DND-41 (cell line): ENCODE results near the gene VAC14.

Experiments
- ATAC-seq: fragments of 200-7000 bp; cut with Tn5 transposase; 3 replicates; pipeline ENCODE4 v1.9.1; 2021; ENCODE audit warnings: low read depth; ENCODE audit not compliant: insufficient read depth
- DNase-seq: peaks from one replicate; pipeline ENCODE4 v3.0.0-alpha.2; 2020
- H2AFZ ChIP-seq: 2 replicates; pipeline ENCODE4 v1.6.0; 2012; ENCODE audit warnings: low read depth, low read length
- H3K27ac ChIP-seq: 2 replicates; pipeline ENCODE4 v1.5.1; 2012; ENCODE audit warnings: low read length, inconsistent platforms
- H3K27me3 ChIP-seq: fragments of 200-600 bp; sonication (generic); 2 replicates; pipeline ENCODE4 v1.6.0; 2012; ENCODE audit warnings: low read length, mild to moderate bottlenecking, inconsistent platforms; ENCODE audit not compliant: insufficient read depth, poor library complexity
- H3K36me3 ChIP-seq: 2 replicates; pipeline ENCODE4 v1.5.1; 2012; ENCODE audit warnings: low read length, inconsistent platforms; ENCODE audit not compliant: insufficient read depth
- H3K4me1 ChIP-seq: 2 replicates; pipeline ENCODE4 v1.5.1; 2012; ENCODE audit warnings: mild to moderate bottlenecking, low read length; ENCODE audit not compliant: insufficient read depth
- H3K4me2 ChIP-seq: 2 replicates; pipeline ENCODE4 v1.6.0; 2012; ENCODE audit warnings: mild to moderate bottlenecking, moderate library complexity, low read length, inconsistent platforms; ENCODE audit not compliant: insufficient read depth
- H3K4me3 ChIP-seq, 2 experiments: fragments of 200-600 bp in 1 of 2; shearing (Covaris generic) in 1 of 2; 2 replicates each; pipeline ENCODE4 v1.5.1; 2012 to 2016; ENCODE audit warnings: inconsistent platforms in 2 of 2, low read length in 2 of 2, mild to moderate bottlenecking in 2 of 2, low read depth in 1 of 2, moderate library complexity in 1 of 2
- H3K79me2 ChIP-seq: 2 replicates; pipeline ENCODE4 v1.6.0; 2012; ENCODE audit warnings: low read length, inconsistent platforms; ENCODE audit not compliant: insufficient read depth
- H3K9ac ChIP-seq: 2 replicates; pipeline ENCODE4 v1.6.0; 2012; ENCODE audit warnings: low read depth, mild to moderate bottlenecking, inconsistent platforms, low read length, moderate library complexity
- H3K9me3 ChIP-seq: 2 replicates; pipeline ENCODE4 v1.5.1; 2012; ENCODE audit warnings: low read length, moderate library complexity, mild to moderate bottlenecking, inconsistent platforms; ENCODE audit not compliant: insufficient read depth, severe bottlenecking
- H4K20me1 ChIP-seq: 2 replicates; pipeline ENCODE4 v1.6.0; 2012; ENCODE audit warnings: low read length; ENCODE audit not compliant: insufficient read depth
- EZH2 ChIP-seq: IDR thresholded peaks from 3 replicates; pipeline ENCODE4 v1.6.1; 2012; ENCODE audit warnings: borderline replicate concordance, low read depth, mild to moderate bottlenecking, moderate library complexity, low read length, inconsistent platforms; ENCODE audit not compliant: severe bottlenecking
- TF ChIP-seq, protein P1 (sequence below): IDR thresholded peaks from 2 replicates; pipeline ENCODE4 v1.5.1; 2012; ENCODE audit warnings: borderline replicate concordance, low read length, moderate library complexity, mild to moderate bottlenecking; ENCODE audit not compliant: poor library complexity, severe bottlenecking; ENCODE audit errors: extremely low read depth

VAC14 gene

DNA sequence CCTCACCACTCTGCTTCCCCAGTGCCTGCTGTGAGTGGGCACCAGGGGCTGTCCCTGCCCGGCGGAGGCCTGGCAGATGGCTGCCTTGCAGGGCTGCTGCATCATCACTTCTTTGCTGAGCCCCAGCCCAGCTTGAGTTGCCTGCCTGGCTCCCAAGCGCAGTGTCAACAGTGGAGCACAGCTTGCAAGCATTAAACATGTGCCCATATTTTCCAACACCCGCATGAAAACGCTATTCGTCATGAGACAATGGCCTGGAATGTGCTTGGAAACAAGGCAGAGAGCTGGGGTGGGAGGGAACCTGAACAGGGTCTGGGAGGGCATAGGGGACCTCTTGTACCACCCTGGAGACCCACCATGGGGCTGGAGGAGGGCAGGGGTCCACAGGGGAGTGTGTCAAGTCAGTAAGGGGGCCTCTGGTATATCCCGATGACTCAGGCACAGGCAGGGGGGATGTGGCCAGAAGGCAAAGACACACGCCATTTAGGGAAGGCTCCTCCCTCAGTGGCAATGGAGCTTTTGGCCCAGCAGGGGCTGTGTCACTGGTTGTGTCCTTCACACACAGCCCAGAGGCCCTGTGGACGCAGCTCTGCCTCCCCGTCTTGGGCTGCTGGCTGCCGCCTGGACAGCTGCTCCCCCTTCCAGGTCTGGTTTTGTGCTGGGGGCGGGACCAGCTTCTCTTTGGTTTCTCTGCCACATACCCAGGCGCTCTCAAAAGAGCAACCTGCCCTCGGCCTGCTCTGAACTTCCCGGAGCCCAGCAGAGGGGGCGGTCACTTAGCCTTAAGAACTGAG lies 97.7 kb downstream of the VAC14 start:
- 0 out of 3 replicates have a peak, but pooled peaks have one; percentile 38 for ATAC-seq
- peaks cover 12% of the 10 kb centered on the region for H3K36me3 ChIP-seq
- no peaks in the 10 kb centered on the region for H3K4me1 ChIP-seq
- H3K4me2 ChIP-seq, result no peak overlapping the region
- no peaks in the 10 kb centered on the region for H3K9me3 ChIP-seq
- no peaks in the 10 kb centered on the region for H3K79me2 ChIP-seq
- TF ChIP-seq EZH2, result no peak
- TF ChIP-seq, protein P1, sequence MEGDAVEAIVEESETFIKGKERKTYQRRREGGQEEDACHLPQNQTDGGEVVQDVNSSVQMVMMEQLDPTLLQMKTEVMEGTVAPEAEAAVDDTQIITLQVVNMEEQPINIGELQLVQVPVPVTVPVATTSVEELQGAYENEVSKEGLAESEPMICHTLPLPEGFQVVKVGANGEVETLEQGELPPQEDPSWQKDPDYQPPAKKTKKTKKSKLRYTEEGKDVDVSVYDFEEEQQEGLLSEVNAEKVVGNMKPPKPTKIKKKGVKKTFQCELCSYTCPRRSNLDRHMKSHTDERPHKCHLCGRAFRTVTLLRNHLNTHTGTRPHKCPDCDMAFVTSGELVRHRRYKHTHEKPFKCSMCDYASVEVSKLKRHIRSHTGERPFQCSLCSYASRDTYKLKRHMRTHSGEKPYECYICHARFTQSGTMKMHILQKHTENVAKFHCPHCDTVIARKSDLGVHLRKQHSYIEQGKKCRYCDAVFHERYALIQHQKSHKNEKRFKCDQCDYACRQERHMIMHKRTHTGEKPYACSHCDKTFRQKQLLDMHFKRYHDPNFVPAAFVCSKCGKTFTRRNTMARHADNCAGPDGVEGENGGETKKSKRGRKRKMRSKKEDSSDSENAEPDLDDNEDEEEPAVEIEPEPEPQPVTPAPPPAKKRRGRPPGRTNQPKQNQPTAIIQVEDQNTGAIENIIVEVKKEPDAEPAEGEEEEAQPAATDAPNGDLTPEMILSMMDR, result no peak
- no peak overlapping the region for H3K9ac ChIP-seq
- DNase-seq, result no peak
- H4K20me1 ChIP-seq, result peaks cover 11% of the 10 kb centered on the region
- H2AFZ ChIP-seq, result no peak overlapping the region
- no peak overlapping the region for H3K27ac ChIP-seq
- no peak overlapping the region for H3K4me3 ChIP-seq
- no peaks in the 10 kb centered on the region for H3K27me3 ChIP-seq

GRCh38 chr16:70702624-70703023 lies 98.3 kb downstream of the VAC14 start:
- H3K27me3 ChIP-seq, result no peaks in the 10 kb centered on the region
- ATAC-seq, result no peak
- H3K4me2 ChIP-seq, result no peak overlapping the region
- no peak overlapping the region for H2AFZ ChIP-seq
- H3K4me3 ChIP-seq, result no peak overlapping the region
- H3K9ac ChIP-seq, result no peak overlapping the region
- H3K27ac ChIP-seq, result no peak overlapping the region
- H3K4me1 ChIP-seq, result no peaks in the 10 kb centered on the region
- H3K36me3 ChIP-seq, result peaks cover 15% of the 10 kb centered on the region
- H3K79me2 ChIP-seq, result no peaks in the 10 kb centered on the region
- peaks cover 11% of the 10 kb centered on the region for H4K20me1 ChIP-seq
- no peak for DNase-seq
- TF ChIP-seq, protein P1, result no peak
- no peak for TF ChIP-seq EZH2
- no peaks in the 10 kb centered on the region for H3K9me3 ChIP-seq

DNA sequence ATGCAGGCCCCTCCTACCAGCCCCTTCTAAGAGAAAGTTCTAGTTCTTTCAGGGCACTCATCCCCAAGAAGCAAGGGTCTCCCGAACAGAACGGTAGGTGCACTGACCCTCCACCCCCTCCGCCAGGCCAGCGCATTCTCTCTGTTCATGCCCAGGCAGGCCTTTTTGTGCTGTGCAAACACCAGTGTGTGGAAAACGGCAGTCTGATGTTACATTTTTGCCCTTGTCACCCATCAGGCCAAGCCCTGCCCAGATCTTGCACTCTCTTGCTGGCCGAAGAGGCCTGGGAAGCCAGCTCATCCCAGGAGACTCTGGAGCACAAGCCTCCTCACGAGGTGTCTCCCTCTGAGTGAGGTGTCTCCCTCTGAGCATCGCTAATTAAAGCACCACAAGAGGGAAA lies 99.0 kb downstream of the VAC14 start:
- no peak overlapping the region for H3K4me2 ChIP-seq
- no peak overlapping the region for H3K4me3 ChIP-seq
- DNase-seq, result no peak
- no peak overlapping the region for H3K27ac ChIP-seq
- no peaks in the 10 kb centered on the region for H3K4me1 ChIP-seq
- no peak overlapping the region for H3K9ac ChIP-seq
- no peak overlapping the region for H2AFZ ChIP-seq
- TF ChIP-seq, protein P1, result no peak
- TF ChIP-seq EZH2, result no peak
- peaks cover 11% of the 10 kb centered on the region for H4K20me1 ChIP-seq
- no peak for ATAC-seq
- H3K27me3 ChIP-seq, result no peaks in the 10 kb centered on the region
- H3K36me3 ChIP-seq, result peaks cover 12% of the 10 kb centered on the region
- no peaks in the 10 kb centered on the region for H3K79me2 ChIP-seq
- no peaks in the 10 kb centered on the region for H3K9me3 ChIP-seq
